HS-5 (cell line): ENCODE results near the gene NAA16.
"Not testable (repeated sequence)": the region's sequence is repeated elsewhere in the genome, so short reads cannot be mapped to it uniquely, and the experiment has no call there.

Experiments used
- DNase-seq: peaks from one replicate; pipeline ENCODE4 v3.0.0-alpha.2; 2012; ENCODE audit warnings: low read depth

Gene NAA16

GRCh38 chr13:41409611-41410010 is 98.5 kb downstream of the NAA16 start:
- DNase-seq = no peak

GRCh38 chr13:41411060-41411459 is 100.0 kb downstream of the NAA16 start:
- DNase-seq = no peak

GRCh38 chr13:41411522-41411921 is 100.5 kb downstream of the NAA16 start:
- no peak for DNase-seq

GRCh38 chr13:41413872-41414271 is 102.8 kb downstream of the NAA16 start:
- no peak for DNase-seq

GRCh38 chr13:41416276-41416675 is 105.2 kb downstream of the NAA16 start:
- DNase-seq = no peak

- DNase-seq = no peak
These were observed 107.0 kb downstream of the NAA16 start for GRCh38 chr13:41418027-41418426.

- no peak for DNase-seq
These were observed 107.7 kb downstream of the NAA16 start for GRCh38 chr13:41418731-41419130.

- DNase-seq = no peak
These were observed 108.1 kb downstream of the NAA16 start for GRCh38 chr13:41419206-41419605.

- DNase-seq = no peak
These were observed 109.1 kb downstream of the NAA16 start for GRCh38 chr13:41420146-41420545.

GRCh38 chr13:41421330-41421729 is 110.3 kb downstream of the NAA16 start:
- DNase-seq = not testable (repeated sequence)

- not testable (repeated sequence) for DNase-seq
These were observed 110.9 kb downstream of the NAA16 start for GRCh38 chr13:41421983-41422382.

GRCh38 chr13:41423259-41423658 is 112.2 kb downstream of the NAA16 start:
- DNase-seq = not testable (repeated sequence)

- DNase-seq = not testable (repeated sequence)
These were observed 113.6 kb downstream of the NAA16 start for GRCh38 chr13:41424675-41425074.

- no peak for DNase-seq
These were observed 115.0 kb downstream of the NAA16 start for GRCh38 chr13:41426047-41426446.
